Transverse colon (tissue), 4 donors: Measurements from ENCODE around the gene REEP6. TPM values are rescaled to one million over a fixed set of nuclear protein-coding genes. Genes with fewer than 3 reads are reported as not detected.

Source experiments
- DNase-seq: peaks from one replicate; pipeline ENCODE4 v3.0.0-alpha.2; 2019
- H3K27ac ChIP-seq, 4 donors: fragments of 200-600 bp; sonication (generic); 2 replicates each; pipeline ENCODE4 v1.5.1; 2016 to 2018; ENCODE audit warnings: inconsistent platforms in 4 of 4
- H3K27me3 ChIP-seq: fragments of 200-600 bp; sonication (generic); 2 replicates; pipeline ENCODE4 v1.5.1; 2017; ENCODE audit warnings: inconsistent platforms
- H3K36me3 ChIP-seq, 4 donors: fragments of 200-600 bp; sonication (generic); 2 replicates each; pipeline ENCODE4 v1.5.1; 2017 to 2019; ENCODE audit warnings: inconsistent platforms in 4 of 4
- H3K4me1 ChIP-seq, 4 donors: fragments of 200-600 bp; sonication (generic); 2 replicates each; pipeline ENCODE4 v1.5.1; 2017 to 2020; ENCODE audit warnings: inconsistent platforms in 4 of 4
- H3K4me3 ChIP-seq, 4 donors: fragments of 200-600 bp; sonication (generic); 1 replicate in 1 of 4; 2 replicates in 3 of 4; pipeline versions ENCODE4 v1.5.1 to v1.6.1; 2017 to 2019; ENCODE audit warnings: inconsistent platforms in 4 of 4
- H3K9me3 ChIP-seq, 2 donors: fragments of 200-600 bp; sonication (generic); 2 replicates each; pipeline ENCODE4 v1.5.1; 2017 to 2019; ENCODE audit warnings: inconsistent platforms in 2 of 2
- EP300 ChIP-seq: sonication (generic); formaldehyde crosslinking; IDR thresholded peaks from one replicate; pipeline ENCODE4 v1.6.1; 2017; ENCODE audit warnings: antibody characterized with exemption, low read depth
- POLR2A ChIP-seq: fragments of 450-650 bp; IDR thresholded peaks from one replicate; pipeline ENCODE4 v1.6.1; 2016; ENCODE audit warnings: antibody characterized with exemption, mild to moderate bottlenecking, moderate library complexity
- POLR2AphosphoS5 ChIP-seq, 3 donors: sonication (generic); formaldehyde crosslinking; IDR thresholded peaks; one replicate each; pipeline ENCODE4 v1.6.1; 2016; ENCODE audit warnings: antibody characterized with exemption in 3 of 3
- WGBS, 2 donors: methylation state at CpG; one replicate each; pipeline ENCODE4 v1.1.5; 2018; ENCODE audit warnings: low coverage in 1 of 2; 5-methylcytosine and 5-hydroxymethylcytosine counted together
- in situ Hi-C, 4 donors: fragments of 200-750 bp; cut with MboI; loops; one replicate each; pipeline versions ENCODE4 v1.15.0 to v1.15.1; 2017; ENCODE audit warnings: low sequenced_read_pairs in 3 of 4, low pct_ligation_motif_present in 1 of 4, low pct_unique_long_range_greater_than_20kb in 1 of 4
- intact Hi-C: fragments of 100-400 bp; cut with DNase I; formaldehyde crosslinking; loops from one replicate; pipeline ENCODE4 v1.15.1; 2023; ENCODE audit warnings: low total_unique reads
- total RNA-seq, 4 donors: library from RNA; depleted of rRNA; stranded (reverse); fragments of >200 nt; gene quantifications; one replicate each; pipeline ENCODE4 v1.1.0, GENCODE V29; 2016
- TF ChIP-seq, protein P1 (sequence below), 5 experiments: fragments of 200-600 bp in 3 of 5; fragments of 450-650 bp in 2 of 5; sonication (generic) in 3 of 5; IDR thresholded peaks; 1 replicate in 2 of 5; 2 replicates in 3 of 5; pipeline ENCODE4 v1.5.1; 2016 to 2017; ENCODE audit warnings: antibody characterized with exemption in 5 of 5, inconsistent platforms in 3 of 5, mild to moderate bottlenecking in 2 of 5, moderate library complexity in 1 of 5

REEP6 gene
- total RNA-seq, 4 donors from 2014 or later = 2.2 to 3.3 TPM; not detected in 2

DNA sequence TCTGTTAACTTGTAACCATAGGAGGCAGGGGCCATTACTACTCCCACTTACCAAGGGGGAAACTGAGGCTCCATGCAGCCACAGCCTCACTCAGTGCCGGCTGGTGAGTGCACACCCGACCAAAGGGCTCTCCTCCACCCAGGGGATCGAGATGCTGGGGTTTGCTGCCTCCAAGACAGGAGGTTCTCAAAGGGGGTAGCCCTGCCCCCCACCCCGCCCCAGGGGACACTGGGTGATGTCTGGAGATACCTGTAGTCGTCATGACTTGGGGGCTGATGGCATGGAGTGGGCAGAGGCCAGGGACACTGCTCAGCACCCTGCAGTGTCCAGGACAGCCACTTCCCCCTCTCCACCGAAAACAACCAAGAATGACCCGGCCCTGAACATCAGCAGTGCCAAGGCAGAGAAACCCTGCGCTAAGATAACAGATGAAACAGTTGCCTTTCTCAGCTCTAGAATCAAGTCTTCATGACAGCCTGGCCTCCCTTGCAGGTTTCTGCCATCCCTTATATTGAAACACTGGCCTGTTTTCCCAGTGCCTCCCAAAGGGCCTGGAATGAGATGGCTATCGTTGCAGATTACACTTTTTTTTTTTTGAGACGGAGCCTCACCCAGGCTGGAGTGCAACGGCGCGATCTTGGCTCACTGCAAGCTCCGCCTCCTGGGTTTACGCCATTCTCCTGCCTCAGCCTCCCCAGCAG lies 3.3 kb downstream of the REEP6 start:
- in situ Hi-C loops (no loop called here), intact Hi-C loops (no loop called here)
- Histone ChIP-seq H3K36me3 (no peaks in the 10 kb centered on the region), H3K4me3 (no peak overlapping the region), H3K9me3 (no peaks in the 10 kb centered on the region), H3K27ac (no peak overlapping the region), H3K4me1 (peaks cover 10 to 17% (median 15%) of the 10 kb centered on the region in 4 donors), H3K27me3 (peaks cover 42% of the 10 kb centered on the region)
- DNase-seq = no peak
- TF ChIP-seq, protein P1, sequence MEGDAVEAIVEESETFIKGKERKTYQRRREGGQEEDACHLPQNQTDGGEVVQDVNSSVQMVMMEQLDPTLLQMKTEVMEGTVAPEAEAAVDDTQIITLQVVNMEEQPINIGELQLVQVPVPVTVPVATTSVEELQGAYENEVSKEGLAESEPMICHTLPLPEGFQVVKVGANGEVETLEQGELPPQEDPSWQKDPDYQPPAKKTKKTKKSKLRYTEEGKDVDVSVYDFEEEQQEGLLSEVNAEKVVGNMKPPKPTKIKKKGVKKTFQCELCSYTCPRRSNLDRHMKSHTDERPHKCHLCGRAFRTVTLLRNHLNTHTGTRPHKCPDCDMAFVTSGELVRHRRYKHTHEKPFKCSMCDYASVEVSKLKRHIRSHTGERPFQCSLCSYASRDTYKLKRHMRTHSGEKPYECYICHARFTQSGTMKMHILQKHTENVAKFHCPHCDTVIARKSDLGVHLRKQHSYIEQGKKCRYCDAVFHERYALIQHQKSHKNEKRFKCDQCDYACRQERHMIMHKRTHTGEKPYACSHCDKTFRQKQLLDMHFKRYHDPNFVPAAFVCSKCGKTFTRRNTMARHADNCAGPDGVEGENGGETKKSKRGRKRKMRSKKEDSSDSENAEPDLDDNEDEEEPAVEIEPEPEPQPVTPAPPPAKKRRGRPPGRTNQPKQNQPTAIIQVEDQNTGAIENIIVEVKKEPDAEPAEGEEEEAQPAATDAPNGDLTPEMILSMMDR (IDR thresholded peaks at IDR 0.05) = no peak
- TF ChIP-seq POLR2AphosphoS5 (IDR thresholded peaks at IDR 0.05) (no peak), POLR2A (no peak), EP300 (no peak)
- 63% methylated on average over 15 of the region's 15 CpGs; no CpG with 5 or more reads in 1 of the 2 donors for WGBS, 2 donors

DNA sequence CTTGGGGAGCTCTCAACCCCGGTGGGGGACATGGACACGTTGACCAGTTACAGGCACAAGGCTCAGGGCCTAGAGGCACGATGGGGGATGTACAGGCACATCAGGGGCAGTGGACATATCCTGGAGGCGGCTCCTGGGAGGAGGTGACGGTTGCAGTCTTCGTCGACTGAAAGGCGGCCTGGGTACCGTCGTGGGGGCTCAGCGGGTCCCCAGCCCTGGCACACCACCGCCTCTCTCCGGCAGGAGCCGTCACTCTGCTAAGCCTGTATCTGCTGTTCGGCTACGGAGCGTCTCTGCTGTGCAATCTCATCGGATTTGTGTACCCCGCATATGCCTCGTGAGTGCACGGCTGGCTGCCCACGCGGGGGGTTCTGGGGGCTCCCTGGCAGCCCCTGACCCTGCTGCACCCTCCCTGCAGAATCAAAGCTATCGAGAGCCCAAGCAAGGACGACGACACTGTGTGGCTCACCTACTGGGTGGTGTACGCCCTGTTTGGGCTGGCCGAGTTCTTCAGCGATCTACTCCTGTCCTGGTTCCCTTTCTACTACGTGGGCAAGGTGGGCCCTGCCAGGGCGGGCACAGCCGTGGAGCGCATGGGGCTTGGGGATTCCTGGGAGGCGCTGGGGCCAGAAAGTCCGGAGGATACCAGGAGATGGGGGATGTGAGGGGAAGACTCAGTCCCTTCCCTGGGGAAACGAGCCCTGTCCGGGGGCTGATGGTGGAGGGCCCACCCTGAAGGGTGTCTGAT lies 4.2 kb downstream of the REEP6 start:
- intact Hi-C loops = no loop called here
- H3K9me3 ChIP-seq = no peaks in the 10 kb centered on the region
- DNase-seq = no peak
- H3K27ac ChIP-seq = no peak overlapping the region
- in situ Hi-C loops = no loop called here
- H3K4me1 ChIP-seq = peaks cover 4 to 10% (median 7%) of the 10 kb centered on the region in 4 donors
- H3K4me3 ChIP-seq = no peak overlapping the region
- 86% methylated on average over 36 of the region's 37 CpGs; no CpG with 5 or more reads in 1 of the 2 donors for WGBS, 2 donors
- H3K36me3 ChIP-seq = no peaks in the 10 kb centered on the region
- TF ChIP-seq POLR2AphosphoS5 (IDR thresholded peaks at IDR 0.05) = no peak
- TF ChIP-seq EP300 = no peak
- no peak for TF ChIP-seq POLR2A
- TF ChIP-seq, protein P1 (IDR thresholded peaks at IDR 0.05) = no peak
- peaks cover 44% of the 10 kb centered on the region for H3K27me3 ChIP-seq

DNA sequence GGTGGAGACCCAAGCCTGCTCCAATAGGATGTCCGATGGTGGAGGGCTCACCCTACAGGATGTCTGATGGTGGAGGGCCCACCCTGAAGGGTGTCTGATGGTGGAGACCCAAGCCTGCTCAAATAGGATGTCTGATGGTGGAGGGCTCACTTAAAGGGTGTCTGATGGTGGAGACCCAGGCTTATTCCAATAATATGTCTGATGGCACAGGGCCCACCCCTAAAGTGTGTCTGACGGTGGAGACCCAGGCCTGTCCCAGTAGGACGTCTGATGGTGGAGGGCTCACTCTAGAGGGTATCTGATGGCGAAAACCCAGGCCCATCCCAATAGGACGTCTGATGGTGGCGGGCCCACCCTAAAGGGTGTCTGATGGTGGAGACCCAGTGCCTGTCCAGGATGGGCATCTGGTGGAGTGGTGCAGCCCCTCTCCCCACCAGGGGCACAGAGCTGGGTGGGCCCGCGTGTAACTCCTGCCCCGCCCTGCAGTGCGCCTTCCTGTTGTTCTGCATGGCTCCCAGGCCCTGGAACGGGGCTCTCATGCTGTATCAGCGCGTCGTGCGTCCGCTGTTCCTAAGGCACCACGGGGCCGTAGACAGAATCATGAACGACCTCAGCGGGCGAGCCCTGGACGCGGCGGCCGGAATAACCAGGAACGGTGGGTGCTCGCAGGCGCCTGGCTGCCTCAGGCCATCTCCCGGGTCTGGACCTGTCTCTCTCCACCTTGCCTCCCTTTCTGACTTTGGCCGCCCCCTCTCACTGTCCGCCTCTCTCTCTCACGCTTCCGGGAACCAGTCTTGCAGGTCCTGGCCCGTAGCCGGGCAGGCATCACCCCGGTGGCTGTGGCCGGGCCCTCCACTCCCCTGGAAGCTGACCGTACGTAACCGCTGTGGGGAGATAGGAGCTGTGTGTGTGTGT lies 5.1 kb downstream of the REEP6 start:
- intact Hi-C loops = no loop called here
- H3K4me1 ChIP-seq = peaks cover 4 to 9% (median 7%) of the 10 kb centered on the region in 4 donors
- peaks cover 47% of the 10 kb centered on the region for H3K27me3 ChIP-seq
- H3K27ac ChIP-seq = no peak overlapping the region
- DNase-seq = no peak
- in situ Hi-C loops = no loop called here
- H3K36me3 ChIP-seq = no peaks in the 10 kb centered on the region
- WGBS, 2 donors = 80% methylated on average over 31 of the region's 40 CpGs; no CpG with 5 or more reads in 1 of the 2 donors
- H3K4me3 ChIP-seq = no peak overlapping the region
- H3K9me3 ChIP-seq = no peaks in the 10 kb centered on the region
- TF ChIP-seq EP300 (no peak), POLR2A (no peak), POLR2AphosphoS5 (IDR thresholded peaks at IDR 0.05) (no peak)
- TF ChIP-seq, protein P1 (IDR thresholded peaks at IDR 0.05) = no peak
